ENCODE measurements around the gene MSRB1.
"Not testable (repeated sequence)": the region's sequence is repeated elsewhere in the genome, so short reads cannot be mapped to it uniquely, and the experiment has no call there.

MSRB1 gene

GRCh38 chr16:1960665-1961630, 17.9 kb upstream of the MSRB1 start:
- DNase-seq (ENCODE audit: low spot score) = peak; percentile 82

DNA sequence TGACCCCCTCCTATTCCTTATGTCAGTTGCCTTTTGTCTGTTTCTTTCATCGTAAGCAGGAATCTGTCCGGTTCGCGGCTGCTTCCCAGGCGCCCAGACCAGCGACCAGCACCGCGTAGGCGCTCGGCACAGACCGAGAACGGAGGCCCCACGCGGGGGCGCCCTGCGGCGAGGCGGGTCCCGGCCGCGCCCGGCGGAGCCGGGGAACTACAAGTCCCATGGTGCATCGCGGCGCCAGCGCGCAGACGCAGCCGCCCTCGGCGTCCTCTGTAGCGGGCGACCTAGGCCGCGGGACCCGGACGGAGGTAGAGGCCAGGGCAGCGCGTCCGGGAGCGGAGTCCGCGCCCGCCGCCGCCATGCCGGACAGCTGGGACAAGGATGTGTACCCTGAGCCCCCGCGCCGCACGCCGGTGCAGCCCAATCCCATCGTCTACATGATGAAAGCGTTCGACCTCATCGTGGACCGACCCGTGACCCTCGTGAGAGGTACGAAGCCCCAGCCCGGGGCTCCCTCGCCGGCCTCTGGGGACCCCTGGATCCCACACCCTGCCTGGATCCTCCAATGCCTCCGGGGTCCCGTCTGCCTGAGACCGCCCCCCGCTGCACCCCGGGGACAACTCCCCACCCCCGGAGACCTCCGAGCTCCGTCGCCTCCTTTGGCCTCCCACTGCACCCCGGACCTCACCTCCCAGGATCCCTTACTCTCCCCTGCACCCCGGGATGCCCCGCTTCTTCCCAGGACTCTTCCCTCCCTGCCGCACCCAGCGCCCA, 16.5 kb upstream of the MSRB1 start, which contains the start of gene NDUFB10:
Gene NDUFB10 (plus strand): TSS at position 270 of the 771 bp plus-strand sequence. CDS start 87 bp downstream, at position 357.
- DNase-seq (ENCODE audit: low spot score) = peak; percentile 83

DNA sequence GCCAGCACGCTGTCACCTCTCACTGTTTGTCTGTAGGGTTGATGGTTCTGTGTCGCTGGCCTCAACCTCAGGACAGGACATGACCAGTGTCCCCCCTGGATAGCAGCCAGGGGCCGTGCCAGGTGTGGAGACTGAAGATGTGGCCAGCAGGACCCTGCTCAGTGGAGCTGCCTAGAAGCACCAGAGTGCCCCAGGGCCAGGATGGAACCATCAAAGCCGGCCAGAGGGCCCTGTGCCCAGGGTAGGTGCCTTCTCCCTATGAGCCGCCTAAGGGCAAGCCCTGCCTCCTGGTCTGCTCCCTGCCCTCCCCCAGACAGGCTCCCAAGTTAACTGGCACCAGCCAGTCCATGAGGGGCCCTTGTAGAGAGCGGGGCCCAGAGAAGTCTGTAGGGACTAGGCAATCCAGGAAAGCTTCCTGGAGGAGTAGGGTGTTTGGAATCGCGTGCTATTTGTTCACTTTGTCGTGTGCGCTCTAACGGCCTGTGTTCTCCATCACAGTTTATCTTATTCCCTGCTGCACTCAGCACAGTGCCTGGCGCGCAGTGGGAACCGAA, 15.8 kb upstream of the MSRB1 start:
- DNase-seq (ENCODE audit: low spot score) = no peak

GRCh38 chr16:1958143-1958491, 15.1 kb upstream of the MSRB1 start:
- DNase-seq (ENCODE audit: low spot score) = not testable (repeated sequence)

DNA sequence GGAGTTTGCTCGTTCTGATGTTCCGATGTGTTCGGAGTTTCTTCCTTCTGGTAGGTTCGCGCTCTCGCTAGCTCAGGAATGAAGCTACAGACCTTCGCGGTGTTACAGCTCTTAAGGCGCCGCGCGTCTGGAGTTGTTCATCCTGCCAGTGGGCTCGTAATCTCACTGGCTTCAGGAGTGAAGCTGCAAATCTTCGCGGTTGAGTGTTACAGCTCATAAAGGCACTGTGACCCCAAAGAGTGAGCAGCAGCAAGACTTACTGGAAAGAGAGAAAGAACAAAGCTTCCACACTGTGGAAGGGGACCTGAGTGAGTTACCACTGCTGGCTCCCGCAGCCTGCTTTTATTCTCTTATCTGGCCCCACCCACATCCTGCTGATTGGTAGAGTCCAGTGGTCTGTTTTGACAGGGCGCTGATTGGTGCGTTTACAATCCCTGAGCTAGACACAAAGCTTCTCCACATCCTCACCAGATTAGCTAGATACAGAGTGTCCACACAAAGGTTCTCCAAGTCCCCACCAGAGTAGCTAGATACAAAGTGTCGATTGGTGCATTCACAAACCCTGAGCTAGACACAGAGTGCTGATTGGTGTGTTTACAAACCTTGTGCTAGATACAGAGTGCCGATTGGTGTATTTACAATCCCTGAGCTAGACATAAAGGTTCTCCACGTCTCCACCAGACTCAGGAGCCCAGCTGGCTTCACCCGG, 14.6 kb upstream of the MSRB1 start:
- not testable (repeated sequence) for DNase-seq (ENCODE audit: low spot score)

GRCh38 chr16:1953734-1954133, 10.7 kb upstream of the MSRB1 start:
- no peak for DNase-seq (ENCODE audit: low spot score)

- DNase-seq (ENCODE audit: low spot score) = no peak
Observed at GRCh38 chr16:1950559-1950958, 7.6 kb upstream of the MSRB1 start.

DNA sequence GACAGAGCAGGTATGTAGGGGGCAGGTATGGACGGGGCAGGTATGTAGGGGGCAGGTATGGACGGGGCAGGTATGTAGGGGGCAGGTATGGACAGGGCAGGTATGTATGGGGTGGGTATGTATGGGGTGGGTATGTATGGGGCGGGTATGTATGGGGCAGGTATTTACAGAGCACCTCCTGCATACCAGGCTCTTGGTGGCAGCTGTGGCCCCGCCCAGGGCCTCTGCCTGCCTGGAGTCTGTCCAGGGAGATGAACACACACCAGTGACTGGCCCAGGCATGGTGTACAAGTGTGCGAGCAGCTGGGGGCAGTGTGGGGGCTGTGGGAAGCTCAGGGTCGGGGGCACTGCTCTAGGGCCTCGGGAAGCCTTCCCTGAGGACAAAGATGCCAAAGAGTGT, 7.0 kb upstream of the MSRB1 start:
- no peak for DNase-seq (ENCODE audit: low spot score)

GRCh38 chr16:1949507-1949906, 6.5 kb upstream of the MSRB1 start:
- DNase-seq (ENCODE audit: low spot score) = no peak

- no peak for DNase-seq (ENCODE audit: low spot score)
Observed at GRCh38 chr16:1947369-1947670, 4.3 kb upstream of the MSRB1 start.

GRCh38 chr16:1946495-1947368, 3.7 kb upstream of the MSRB1 start:
- no peak for DNase-seq (ENCODE audit: low spot score)

- no peak for DNase-seq (ENCODE audit: low spot score)
Observed at GRCh38 chr16:1945559-1946391, 2.8 kb upstream of the MSRB1 start.

DNA sequence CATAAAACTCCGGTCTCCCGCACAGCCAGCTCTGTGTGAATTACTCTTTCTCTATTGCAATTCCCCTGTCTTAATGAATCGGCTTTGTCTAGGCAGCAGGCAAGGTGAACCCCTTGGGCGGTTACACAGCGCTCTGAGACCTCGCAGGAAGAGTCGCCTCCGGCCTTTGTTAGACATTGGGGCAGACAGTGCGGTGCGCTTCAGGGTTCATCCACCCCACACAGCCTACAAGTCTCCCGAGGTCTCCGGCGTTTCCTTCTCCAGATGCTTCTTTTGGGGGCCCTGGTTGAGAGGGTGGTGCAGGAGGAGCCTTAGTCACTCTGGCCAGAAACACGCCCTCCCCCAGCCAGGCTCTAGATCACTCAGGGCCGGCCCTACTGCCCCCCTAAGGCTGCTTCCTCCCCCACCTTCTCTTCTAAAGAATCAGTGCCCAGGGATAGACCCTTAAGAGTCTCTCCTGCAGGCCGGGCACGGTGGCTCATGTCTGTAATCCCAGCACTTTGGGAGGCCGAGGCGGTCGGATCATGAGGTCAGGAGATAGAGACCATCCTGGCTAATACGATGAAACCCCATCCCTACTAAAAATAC, 1.7 kb upstream of the MSRB1 start:
- DNase-seq (ENCODE audit: low spot score) = no peak

DNA sequence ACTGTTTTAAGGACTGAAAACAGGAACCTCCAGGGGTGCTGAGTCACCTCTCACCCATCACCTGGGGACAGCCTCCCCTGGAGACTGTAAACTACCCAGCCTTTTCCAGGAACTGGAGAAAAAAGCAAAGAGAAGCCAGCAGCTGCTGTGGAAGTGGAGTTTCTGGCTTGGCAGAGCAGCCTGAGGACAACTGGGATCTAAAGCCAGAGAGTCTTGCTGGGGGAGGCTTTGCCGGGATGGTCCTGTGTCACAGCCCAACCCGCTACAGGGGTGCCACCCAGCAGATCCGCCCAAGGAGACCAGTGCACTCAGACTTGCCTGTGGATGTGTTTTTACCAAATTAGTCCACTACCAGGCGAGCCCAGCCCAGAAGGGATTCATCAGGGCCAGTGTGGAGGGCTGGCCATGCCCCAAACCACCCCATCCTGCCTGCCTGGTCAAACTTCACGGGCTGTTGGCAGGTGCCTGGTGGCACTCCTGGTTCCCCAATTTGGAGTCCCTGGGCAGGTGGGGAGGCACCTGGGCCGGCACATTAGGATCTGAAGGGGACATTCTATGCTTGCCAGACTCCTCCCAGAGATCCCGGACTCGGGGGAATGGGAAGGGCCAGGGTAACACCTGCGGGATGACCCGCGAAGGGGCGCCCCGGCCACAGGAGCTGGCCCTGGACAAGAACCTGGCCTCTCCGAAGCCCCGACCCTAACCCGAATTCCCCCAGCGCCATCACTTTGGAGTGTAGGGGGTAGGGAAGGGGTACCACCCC, 771 bp downstream of the MSRB1 start:
- no peak for DNase-seq (ENCODE audit: low spot score)

GRCh38 chr16:1941162-1942046, 1.6 kb downstream of the MSRB1 start:
- DNase-seq (ENCODE audit: low spot score) = peak; percentile 30

- no peak for DNase-seq (ENCODE audit: low spot score)
Observed at GRCh38 chr16:1940273-1941161, 2.5 kb downstream of the MSRB1 start.

DNA sequence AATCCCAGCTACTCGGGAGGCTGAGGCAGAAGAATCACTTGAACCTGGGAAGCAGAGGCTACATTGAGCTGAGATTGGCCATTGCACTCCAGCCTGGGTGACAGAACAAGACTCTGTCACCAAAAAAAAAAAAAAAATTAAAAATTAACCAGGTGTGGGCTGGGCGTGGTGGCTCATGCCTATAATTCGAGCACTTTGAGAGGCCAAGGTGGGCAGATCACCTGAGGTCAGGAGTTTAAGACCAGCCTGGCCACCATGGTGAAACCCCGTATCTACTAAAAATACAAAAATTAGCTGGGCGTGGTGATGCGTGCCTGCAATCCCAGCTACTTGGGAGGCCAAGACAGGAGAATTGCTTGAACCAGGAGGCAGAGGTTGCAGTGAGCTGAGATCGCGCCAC, 3.2 kb downstream of the MSRB1 start:
- DNase-seq (ENCODE audit: low spot score) = not testable (repeated sequence)

All from cerebellar cortex (tissue), 1 donor.